Heart left ventricle (tissue), 16 donors: Measurements from ENCODE around the gene RAI1. TPM values are rescaled to one million over a fixed set of nuclear protein-coding genes. Genes with fewer than 3 reads are reported as not detected.
A peak's percentile ranks its signal among the peaks of the same experiment; 100 is the strongest.

ENCODE experiments used
- ATAC-seq, 4 donors: fragments of 200-7000 bp; cut with Tn5 transposase; one replicate each; pipeline ENCODE4 v1.9.1; 2020 to 2022; ENCODE audit warnings: moderate library complexity in 4 of 4, mild to moderate bottlenecking in 3 of 4, moderate number of reproducible peaks in 1 of 4
- DNase-seq, 5 donors: peaks; one replicate each; pipeline ENCODE4 v3.0.0-alpha.2; 2020
- H3K27ac ChIP-seq, 12 donors: fragments of 200-600 bp; sonication (generic) in 4 of 12; one replicate each; pipeline versions ENCODE4 v1.5.0 to v1.8.0; 2016 to 2022; ENCODE audit warnings: mild to moderate bottlenecking in 2 of 12
- H3K27me3 ChIP-seq, 9 donors: fragments of 200-600 bp; sonication (generic) in 2 of 9; one replicate each; pipeline versions ENCODE4 v1.5.1 to v1.8.0; 2016 to 2022; ENCODE audit warnings: mild to moderate bottlenecking in 3 of 9
- H3K36me3 ChIP-seq, 9 donors: fragments of 200-600 bp; sonication (generic) in 2 of 9; one replicate each; pipeline versions ENCODE4 v1.5.0 to v1.8.0; 2018 to 2022; ENCODE audit warnings: mild to moderate bottlenecking in 2 of 9
- H3K4me1 ChIP-seq, 12 donors: fragments of 200-600 bp; sonication (generic) in 4 of 12; one replicate each; pipeline versions ENCODE4 v1.5.0 to v1.8.0; 2016 to 2022; ENCODE audit warnings: mild to moderate bottlenecking in 3 of 12
- H3K4me3 ChIP-seq, 12 donors: fragments of 200-600 bp; sonication (generic) in 4 of 12; one replicate each; pipeline versions ENCODE4 v1.5.0 to v1.8.0; 2017 to 2022; ENCODE audit warnings: mild to moderate bottlenecking in 9 of 12, moderate library complexity in 4 of 12
- H3K9me3 ChIP-seq, 12 donors: fragments of 200-600 bp; sonication (generic) in 4 of 12; one replicate each; pipeline versions ENCODE4 v1.5.0 to v1.8.0; 2016 to 2022; ENCODE audit warnings: mild to moderate bottlenecking in 1 of 12
- POLR2A ChIP-seq, 2 donors: fragments of 450-650 bp; IDR thresholded peaks; one replicate each; pipeline ENCODE4 v1.6.1; 2017; ENCODE audit warnings: antibody characterized with exemption in 2 of 2, mild to moderate bottlenecking in 2 of 2, moderate library complexity in 2 of 2
- WGBS, 4 donors: extraction: QIAGEN DNeasy Blood & Tissue Kit in 2 of 4; methylation state at CpG; one replicate each; pipeline versions ENCODE4 v1.1.5 to v1.1.7; 2013 to 2018; 5-methylcytosine and 5-hydroxymethylcytosine counted together
- intact Hi-C, 10 donors: fragments of 100-400 bp; cut with DNase I; formaldehyde crosslinking; loops; one replicate each; pipeline versions ENCODE4 v1.11.1 to v1.14.2; 2022
- polyA plus RNA-seq, 2 donors: library from polyadenylated mRNA; stranded (reverse); fragments of 200-250 nt; gene quantifications; one replicate each; pipeline ENCODE4 v1.2.3, GENCODE V29; 2013
- total RNA-seq, 9 donors: library from RNA; depleted of rRNA in 2 of 9; stranded (reverse); fragments of >200 nt in 2 of 9; fragmentation: NEBNext Ultra II Directional in 3 of 9; extraction: Animal tissue kit (Norgen Biotek cat#: 25700) in 3 of 9; gene quantifications; one replicate each; pipeline versions ENCODE4 v1.1.0 to v1.2.4, GENCODE V29; 2016 to 2023
- TF ChIP-seq, protein P1 (sequence below), 12 donors: fragments of 200-600 bp; sonication (generic) in 4 of 12; IDR thresholded peaks; one replicate each; pipeline versions ENCODE4 v1.5.0 to v1.8.0; 2018 to 2022; ENCODE audit warnings: antibody characterized with exemption in 12 of 12, mild to moderate bottlenecking in 5 of 12
- donor health status: ischemic (EF 13 %, LVEDD 7.1; RV severe dilation, severe dysfunction).
- donor health status: healthy with polysubstance abuse.
- donor health status: DM: no; HTN: yes; CAD: no.
- donor health status: DM: no; HTN: no; CAD: no.
- donor health status: ischemic (EF 25% LVEDD 6.9; RV normal size, moderate dysfunction).
- donor health status: ischemic (EF 25% LVEDD 5.7; RV mildly dilated, moderate dysfunction).
- donor health status: healthy.
- donor health status: DM: yes; HTN: yes; CAD: no.
- donor health status: ischemic (EF 35%, LVEDD 5.7; RV mildly dilated, moderate dysfunction).
- donor health status: nonischemic (EF 11% LVEDD 7.7; RV severe dilation, severe dysfunction).
- donor health status: DM: yes; HTN: yes; CAD: no.
- donor health status: PGD.
- donor health status: ischemic (EF 29% LVEDD 5.4; RV normal size, mild dysfunction).
- donor health status: nonischemic (EF 23%, LVEDD 6.1; RV moderate dilation, normal function).

Gene RAI1
- total and polyA plus RNA-seq, 11 donors = 15.1 to 37.2 (median 20.8) TPM

DNA sequence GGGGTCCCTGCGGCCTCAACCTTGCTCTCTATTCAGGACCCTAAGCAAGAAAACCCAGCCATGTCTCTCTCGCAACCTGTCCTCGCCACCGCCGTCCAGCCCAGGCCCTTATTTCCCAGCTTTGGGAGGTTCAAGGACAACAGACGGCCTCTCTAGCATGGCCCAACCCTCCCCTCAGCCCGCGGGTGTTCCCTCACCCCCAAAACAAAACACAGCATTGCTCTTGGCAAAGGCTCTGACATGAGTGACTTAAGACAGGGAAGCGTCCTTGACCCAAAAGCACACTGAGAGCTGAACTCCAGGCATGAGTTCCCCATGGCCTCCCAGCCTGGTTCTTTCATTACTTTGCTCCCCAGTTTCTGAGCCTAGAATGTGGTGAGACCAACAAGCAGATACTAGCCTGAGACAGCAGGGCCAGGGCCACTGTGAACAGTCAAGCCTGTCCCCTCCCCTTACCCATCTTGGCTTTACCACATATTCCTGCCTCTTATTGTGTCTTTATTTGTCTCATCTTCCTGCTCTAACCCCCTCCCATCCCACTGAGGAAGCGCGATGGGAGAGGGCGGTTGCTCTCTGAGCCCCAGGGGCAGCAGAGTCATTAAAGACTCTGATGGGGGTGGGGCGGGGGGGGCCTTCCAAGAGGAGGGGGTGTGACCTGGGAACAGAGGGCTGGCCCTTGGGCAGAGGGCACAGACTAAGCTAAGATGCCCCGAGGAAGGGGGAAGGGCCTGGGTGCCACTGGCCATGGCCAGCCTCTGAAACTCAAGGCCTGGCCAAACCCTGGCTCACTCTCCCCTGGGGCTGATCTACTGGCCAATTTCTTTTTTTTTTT, 143.7 kb downstream of the RAI1 start:
- 38 to 54% (median 45%) methylated on average over 13 to 14 of the region's 14 CpGs for WGBS, 4 donors
- no peaks in the 10 kb centered on the region for H3K27me3 ChIP-seq
- TF ChIP-seq POLR2A (IDR thresholded peaks at IDR 0.05) = no peak
- TF ChIP-seq, protein P1, sequence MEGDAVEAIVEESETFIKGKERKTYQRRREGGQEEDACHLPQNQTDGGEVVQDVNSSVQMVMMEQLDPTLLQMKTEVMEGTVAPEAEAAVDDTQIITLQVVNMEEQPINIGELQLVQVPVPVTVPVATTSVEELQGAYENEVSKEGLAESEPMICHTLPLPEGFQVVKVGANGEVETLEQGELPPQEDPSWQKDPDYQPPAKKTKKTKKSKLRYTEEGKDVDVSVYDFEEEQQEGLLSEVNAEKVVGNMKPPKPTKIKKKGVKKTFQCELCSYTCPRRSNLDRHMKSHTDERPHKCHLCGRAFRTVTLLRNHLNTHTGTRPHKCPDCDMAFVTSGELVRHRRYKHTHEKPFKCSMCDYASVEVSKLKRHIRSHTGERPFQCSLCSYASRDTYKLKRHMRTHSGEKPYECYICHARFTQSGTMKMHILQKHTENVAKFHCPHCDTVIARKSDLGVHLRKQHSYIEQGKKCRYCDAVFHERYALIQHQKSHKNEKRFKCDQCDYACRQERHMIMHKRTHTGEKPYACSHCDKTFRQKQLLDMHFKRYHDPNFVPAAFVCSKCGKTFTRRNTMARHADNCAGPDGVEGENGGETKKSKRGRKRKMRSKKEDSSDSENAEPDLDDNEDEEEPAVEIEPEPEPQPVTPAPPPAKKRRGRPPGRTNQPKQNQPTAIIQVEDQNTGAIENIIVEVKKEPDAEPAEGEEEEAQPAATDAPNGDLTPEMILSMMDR (IDR thresholded peaks at IDR 0.05) = no peak
- DNase-seq (no peak), ATAC-seq (no peak)
- intact Hi-C loops = loop anchor here in 1 of 10 donors (5.0 kb wide), 1 partner anchor 147 kb away; the partner anchor contains the start of genes DRC3 and TOM1L2
- peaks cover 20 to 71% (median 38%) of the 10 kb centered on the region in 12 donors for H3K4me1 ChIP-seq
- peaks cover 0 to 5% (median 2%) of the 10 kb centered on the region in 9 donors for H3K36me3 ChIP-seq
- H3K4me3 ChIP-seq = no peak overlapping the region
- no peaks in the 10 kb centered on the region for H3K9me3 ChIP-seq
- H3K27ac ChIP-seq = peak overlapping the region; percentile 43 to 88 (median 83)

- Histone ChIP-seq H3K27ac (peak overlapping the region in 4 of 12 donors; percentile 18 to 88 (median 82)), H3K4me1 (peaks cover 19 to 69% (median 43%) of the 10 kb centered on the region in 12 donors), H3K4me3 (no peak overlapping the region), H3K36me3 (peaks cover 0 to 4% (median 0%) of the 10 kb centered on the region in 9 donors), H3K27me3 (no peaks in the 10 kb centered on the region), H3K9me3 (no peaks in the 10 kb centered on the region)
- TF ChIP-seq, protein P1 (IDR thresholded peaks at IDR 0.05) = no peak
- TF ChIP-seq POLR2A (IDR thresholded peaks at IDR 0.05) = no peak
- no peak for ATAC-seq
- intact Hi-C loops = no loop called here
- DNase-seq = no peak
- WGBS, 4 donors = 71 to 100% (median 82%) methylated on average over 2 of the region's 2 CpGs
Observed at GRCh38 chr17:17826342-17826713, 145.1 kb downstream of the RAI1 start.

GRCh38 chr17:17826942-17827785, 145.9 kb downstream of the RAI1 start:
- 94 to 99% (median 95%) methylated on average over 12 to 16 of the region's 16 CpGs for WGBS, 4 donors
- no peak for DNase-seq
- H3K36me3 ChIP-seq = peaks cover 0 to 12% (median 0%) of the 10 kb centered on the region in 9 donors
- no peak for ATAC-seq
- TF ChIP-seq, protein P1 (IDR thresholded peaks at IDR 0.05) = no peak
- no peak for TF ChIP-seq POLR2A (IDR thresholded peaks at IDR 0.05)
- H3K27me3 ChIP-seq = no peaks in the 10 kb centered on the region
- peaks cover 16 to 69% (median 44%) of the 10 kb centered on the region in 12 donors for H3K4me1 ChIP-seq
- H3K27ac ChIP-seq = no peak overlapping the region
- H3K4me3 ChIP-seq = no peak overlapping the region
- intact Hi-C loops = no loop called here
- H3K9me3 ChIP-seq = no peaks in the 10 kb centered on the region
